NCI-H510A treated with DMSO at 0.1 percent for 48 hours (cell line): ENCODE measurements around the gene EEIG1.
A peak's percentile ranks its signal among the peaks of the same experiment; 100 is the strongest.

Source experiments
- DNase-seq: peaks from one replicate; lab custom pipeline; 2025; lab: John Stamatoyannopoulos, UW

Gene EEIG1

GRCh38 chr9:127941062-127941960, 39.5 kb downstream of the EEIG1 start:
- no peak for DNase-seq

- no peak for DNase-seq
These were observed 40.2 kb downstream of the EEIG1 start for GRCh38 chr9:127940593-127940992.

GRCh38 chr9:127938298-127938690, 42.5 kb downstream of the EEIG1 start:
- DNase-seq, result no peak

GRCh38 chr9:127937388-127938297, 43.1 kb downstream of the EEIG1 start, which contains the start of gene DPM2:
TSS of gene DPM2 (minus strand) at chr9:127937854. CDS start at chr9:127937820, 34 bp downstream.
- DNase-seq, result peak; percentile 75

GRCh38 chr9:127937056-127937387, 43.8 kb downstream of the EEIG1 start:
- no peak for DNase-seq

- no peak for DNase-seq
These were observed 44.4 kb downstream of the EEIG1 start for GRCh38 chr9:127936347-127936852.

- DNase-seq, result no peak
These were observed 45.0 kb downstream of the EEIG1 start for GRCh38 chr9:127935765-127936221.

GRCh38 chr9:127934986-127935385, 45.8 kb downstream of the EEIG1 start:
- DNase-seq, result no peak

GRCh38 chr9:127934248-127934647, 46.5 kb downstream of the EEIG1 start:
- no peak for DNase-seq

GRCh38 chr9:127931092-127931881, 49.5 kb downstream of the EEIG1 start:
- DNase-seq, result peak; percentile 90
